ES-I3 (cell line): Measurements from ENCODE around the gene ACP6.

Source experiments
- H3K36me3 ChIP-seq: 2 replicates; pipeline ENCODE4 v1.6.1; 2013; ENCODE audit warnings: mild to moderate bottlenecking, low read length, control low read depth, moderate library complexity; ENCODE audit not compliant: insufficient read depth
- H3K4me1 ChIP-seq: 2 replicates; pipeline ENCODE4 v1.6.1; 2013; ENCODE audit warnings: mild to moderate bottlenecking, control low read depth, low read length; ENCODE audit not compliant: insufficient read depth
- H3K9ac ChIP-seq: 2 replicates; pipeline ENCODE4 v1.6.1; 2013; ENCODE audit warnings: low read depth, mild to moderate bottlenecking, low read length, moderate library complexity
- H3K9me3 ChIP-seq: 2 replicates; pipeline ENCODE4 v1.6.1; 2013; ENCODE audit warnings: mild to moderate bottlenecking, low read length, moderate library complexity; ENCODE audit not compliant: control insufficient read depth, insufficient read depth

The ACP6 gene

DNA sequence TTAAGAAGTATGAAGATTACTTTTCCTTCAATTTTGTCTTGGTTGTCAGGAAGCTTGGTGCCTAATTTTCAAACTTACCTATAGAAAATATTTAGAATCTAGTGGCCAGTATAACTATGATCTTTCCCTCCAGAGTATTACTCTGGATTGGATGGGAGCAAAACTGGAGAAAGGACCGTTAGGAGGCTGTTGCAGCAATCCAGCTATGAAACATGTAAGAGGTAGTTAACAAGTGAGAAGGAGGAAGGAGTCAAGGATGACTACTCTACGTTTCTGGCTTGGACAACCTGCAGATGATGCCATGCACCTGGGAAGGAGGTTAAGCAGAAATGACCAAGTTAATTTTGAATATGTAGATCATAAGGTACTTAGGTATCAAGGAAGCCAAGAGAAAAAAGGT lies 3.5 kb upstream of the ACP6 start:
- no peak overlapping the region for H3K9ac ChIP-seq

DNA sequence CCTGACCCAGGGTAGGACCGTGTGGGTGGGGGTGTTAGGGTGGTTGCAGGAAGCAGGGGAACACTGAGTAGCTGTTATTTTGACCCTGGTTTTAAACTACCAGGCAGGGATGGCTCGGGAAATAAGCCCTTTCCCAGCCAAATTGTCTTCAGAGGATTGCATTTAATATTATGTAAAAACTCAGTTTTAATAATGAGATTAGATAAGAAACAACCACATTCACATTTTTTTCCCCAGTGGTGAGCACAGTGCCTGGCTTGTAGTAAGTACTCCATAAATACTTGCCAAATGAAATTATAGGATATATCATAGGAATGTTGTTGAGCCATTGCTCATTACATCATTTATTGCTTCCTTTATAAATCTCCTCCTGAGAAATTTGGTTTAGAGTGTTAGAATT lies 3.1 kb upstream of the ACP6 start:
- H3K4me1 ChIP-seq: peaks cover 6% of the 10 kb centered on the region; the same call in 1 of the 2 replicates
- H3K36me3 ChIP-seq: no peaks in the 10 kb centered on the region
- no peak overlapping the region for H3K9ac ChIP-seq
- H3K9me3 ChIP-seq: peaks cover 2% of the 10 kb centered on the region

More for the DNA sequence above, 3.5 kb upstream of the ACP6 start:
- Histone ChIP-seq H3K9me3 (peaks cover 6% of the 10 kb centered on the region), H3K36me3 (no peaks in the 10 kb centered on the region), H3K4me1 (peaks cover 4% of the 10 kb centered on the region; the same call in 1 of the 2 replicates)

DNA sequence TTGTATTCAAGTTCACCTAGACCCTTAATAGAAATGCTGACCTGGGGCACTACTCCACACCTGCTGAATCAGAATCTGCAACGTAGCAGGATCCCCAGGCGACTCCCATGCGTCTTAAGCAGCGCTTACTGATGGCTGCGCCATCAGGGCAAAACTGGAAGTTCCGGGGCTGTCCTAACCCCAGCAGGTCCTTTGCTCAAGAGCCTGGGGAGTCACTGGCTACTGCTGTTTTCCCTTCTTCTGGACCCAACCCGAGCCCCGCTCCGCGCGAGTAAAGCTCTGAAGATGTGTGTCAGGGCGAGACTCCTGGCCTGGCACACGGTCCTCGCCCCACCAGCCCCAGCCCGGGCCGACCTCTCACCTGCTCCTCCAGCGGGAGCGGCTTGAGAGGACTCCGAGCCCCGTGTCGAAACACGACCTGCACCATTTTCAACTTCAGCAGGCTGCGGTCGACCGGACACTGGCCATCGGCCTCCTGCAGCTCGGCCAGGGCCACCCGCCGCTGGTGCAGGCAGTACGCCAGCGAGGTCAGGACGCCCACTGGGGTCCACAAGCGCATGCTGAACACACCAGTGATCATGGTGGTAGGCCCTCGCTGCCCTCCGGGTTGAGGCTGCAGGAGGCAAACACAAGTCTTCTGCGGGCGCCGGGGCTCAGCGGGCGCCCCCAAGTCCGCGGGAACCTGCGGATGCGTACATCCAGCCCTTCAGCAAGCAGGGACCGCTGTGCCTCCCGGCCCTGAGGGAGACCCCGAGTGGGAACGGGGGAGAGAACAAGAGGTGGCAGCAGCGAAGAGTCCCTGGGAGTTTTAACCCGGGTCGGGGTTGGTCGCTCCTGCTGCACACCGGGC lies 630 bp downstream of the ACP6 start:
- Histone ChIP-seq H3K9me3 (no peaks in the 10 kb centered on the region), H3K4me1 (peaks cover 10% of the 10 kb centered on the region; the same call in 1 of the 2 replicates), H3K9ac (peak overlapping the region; percentile 82), H3K36me3 (no peaks in the 10 kb centered on the region)

DNA sequence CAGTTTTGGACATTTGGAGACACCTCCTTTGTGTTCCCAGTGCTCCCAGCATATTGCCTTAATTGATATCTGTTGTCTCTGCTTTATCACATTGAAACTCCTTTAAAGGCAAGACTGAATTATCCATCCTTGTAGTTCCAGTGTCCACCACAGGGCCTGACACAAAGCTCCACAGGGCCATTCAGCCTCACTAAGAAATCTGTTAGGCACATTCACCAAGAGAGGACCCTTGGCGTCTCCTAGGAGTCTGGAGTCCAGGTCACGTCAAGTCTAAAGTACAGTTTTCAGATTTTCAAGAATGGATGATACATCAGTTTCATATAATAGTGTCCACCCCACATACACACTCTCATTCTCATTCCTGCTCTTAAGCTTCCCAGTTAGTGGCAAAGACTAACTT lies 4.8 kb downstream of the ACP6 start:
- H3K9ac ChIP-seq: no peak overlapping the region
- peaks cover 10% of the 10 kb centered on the region; the same call in 1 of the 2 replicates for H3K4me1 ChIP-seq
- no peaks in the 10 kb centered on the region for H3K36me3 ChIP-seq
- H3K9me3 ChIP-seq: no peaks in the 10 kb centered on the region

DNA sequence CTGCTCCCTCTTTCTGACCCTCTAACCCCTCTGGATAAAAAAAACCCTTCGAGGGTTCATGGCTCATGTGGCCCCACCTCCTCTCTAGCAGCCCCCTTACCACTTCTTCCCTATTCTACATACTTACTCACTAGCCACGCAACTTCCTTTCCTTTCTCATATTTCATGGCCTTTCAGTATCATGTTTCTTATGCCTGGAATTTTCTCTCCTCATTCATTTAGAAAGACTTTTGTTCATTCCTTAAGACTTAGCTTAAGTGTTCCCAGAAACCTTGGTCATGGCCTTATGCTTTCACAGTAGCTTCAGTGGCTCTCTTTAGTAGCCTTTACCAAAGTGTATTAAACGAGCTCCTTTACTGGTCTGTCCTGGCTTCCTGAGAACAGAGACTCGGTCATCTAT lies 6.1 kb downstream of the ACP6 start:
- H3K4me1 ChIP-seq: peaks cover 10% of the 10 kb centered on the region; the same call in 1 of the 2 replicates
- no peaks in the 10 kb centered on the region for H3K36me3 ChIP-seq
- no peaks in the 10 kb centered on the region for H3K9me3 ChIP-seq
- no peak overlapping the region for H3K9ac ChIP-seq

DNA sequence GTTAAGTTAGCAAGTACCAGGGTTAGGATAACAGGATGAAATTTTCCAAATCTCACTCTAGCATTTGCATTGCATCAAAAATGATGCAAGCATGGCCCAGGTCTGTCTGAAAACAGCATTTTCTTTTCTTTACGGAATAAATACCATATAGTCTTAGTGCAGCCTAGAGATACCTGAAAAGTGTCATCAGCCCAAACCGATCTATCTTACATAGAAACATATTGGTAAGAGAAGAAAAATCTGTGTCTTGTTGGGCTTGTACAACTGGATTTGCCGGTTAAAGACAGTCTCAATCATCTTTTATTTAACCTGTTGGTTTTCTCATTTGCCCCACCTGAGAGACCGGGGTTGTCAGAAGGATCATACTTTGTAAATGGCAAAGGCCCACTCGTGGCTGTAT lies 15.8 kb downstream of the ACP6 start:
- no peaks in the 10 kb centered on the region for H3K4me1 ChIP-seq
- no peak overlapping the region for H3K9ac ChIP-seq
- peaks cover 10% of the 10 kb centered on the region for H3K36me3 ChIP-seq

DNA sequence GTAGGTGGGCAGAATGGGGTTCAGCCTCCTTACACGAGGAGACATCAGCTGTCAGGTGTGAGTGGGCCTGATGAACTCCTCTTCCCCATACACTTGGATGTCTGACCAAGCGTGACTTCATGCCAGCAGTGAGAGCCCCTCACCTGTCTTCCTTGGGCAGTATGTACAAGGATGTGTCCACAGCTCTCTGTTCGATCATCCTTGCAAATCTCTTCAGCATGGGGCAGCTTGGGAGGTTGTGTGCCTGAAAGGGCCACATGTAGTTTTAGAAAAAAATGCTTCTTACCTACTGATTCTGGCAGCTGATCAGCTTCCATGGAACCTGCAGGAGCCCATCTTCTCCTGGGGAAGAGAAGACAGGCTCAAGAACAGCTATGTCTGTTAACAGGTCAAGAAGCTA lies 18.0 kb downstream of the ACP6 start:
- Histone ChIP-seq H3K9me3 (no peaks in the 10 kb centered on the region), H3K9ac (no peak overlapping the region), H3K4me1 (no peaks in the 10 kb centered on the region), H3K36me3 (peaks cover 14% of the 10 kb centered on the region)

More for the DNA sequence above, 15.8 kb downstream of the ACP6 start:
- H3K9me3 ChIP-seq: no peaks in the 10 kb centered on the region

DNA sequence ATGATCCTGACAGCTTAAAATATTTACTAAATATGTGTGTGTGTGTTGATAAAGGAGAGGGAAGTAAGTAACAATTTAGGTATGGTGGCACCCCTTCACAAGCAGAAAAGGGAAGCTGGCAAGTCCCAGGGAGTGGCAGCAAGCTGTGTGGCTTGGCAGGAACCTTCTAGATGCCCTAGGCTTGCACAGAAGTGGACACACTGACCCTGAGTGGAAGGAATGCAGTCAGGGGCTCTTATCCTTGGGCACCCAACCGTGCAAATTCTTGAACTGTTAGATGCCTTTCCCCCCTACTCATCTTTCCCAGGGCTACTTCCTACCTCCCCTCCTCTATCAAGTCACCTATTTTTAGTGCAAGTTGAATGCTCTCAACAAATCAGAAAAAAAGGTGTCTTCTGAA lies 18.9 kb downstream of the ACP6 start:
- peaks cover 14% of the 10 kb centered on the region for H3K36me3 ChIP-seq
- no peak overlapping the region for H3K9ac ChIP-seq
- H3K4me1 ChIP-seq: no peaks in the 10 kb centered on the region
- no peaks in the 10 kb centered on the region for H3K9me3 ChIP-seq

DNA sequence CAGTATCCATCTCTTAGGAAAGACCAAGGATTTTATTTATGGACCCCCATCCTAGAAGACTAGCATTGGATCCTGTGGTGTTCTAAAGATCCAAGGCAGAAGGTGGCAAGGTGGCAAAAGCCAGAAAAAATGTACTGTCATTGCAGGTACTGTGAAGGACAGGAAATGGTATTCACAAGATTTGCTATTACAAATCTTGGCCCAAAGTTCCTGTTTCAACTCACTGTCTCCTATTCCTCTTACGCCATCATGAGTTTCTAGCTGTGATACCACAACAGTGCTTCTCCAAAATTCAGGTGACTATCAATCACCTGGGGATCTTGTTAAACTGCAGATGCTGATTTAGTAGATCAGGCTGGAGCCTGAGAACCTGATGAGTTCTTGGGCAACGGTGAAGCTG lies 21.4 kb downstream of the ACP6 start:
- Histone ChIP-seq H3K36me3 (peaks cover 6% of the 10 kb centered on the region; the same call in 1 of the 2 replicates), H3K9me3 (no peaks in the 10 kb centered on the region), H3K4me1 (no peaks in the 10 kb centered on the region), H3K9ac (no peak overlapping the region)

DNA sequence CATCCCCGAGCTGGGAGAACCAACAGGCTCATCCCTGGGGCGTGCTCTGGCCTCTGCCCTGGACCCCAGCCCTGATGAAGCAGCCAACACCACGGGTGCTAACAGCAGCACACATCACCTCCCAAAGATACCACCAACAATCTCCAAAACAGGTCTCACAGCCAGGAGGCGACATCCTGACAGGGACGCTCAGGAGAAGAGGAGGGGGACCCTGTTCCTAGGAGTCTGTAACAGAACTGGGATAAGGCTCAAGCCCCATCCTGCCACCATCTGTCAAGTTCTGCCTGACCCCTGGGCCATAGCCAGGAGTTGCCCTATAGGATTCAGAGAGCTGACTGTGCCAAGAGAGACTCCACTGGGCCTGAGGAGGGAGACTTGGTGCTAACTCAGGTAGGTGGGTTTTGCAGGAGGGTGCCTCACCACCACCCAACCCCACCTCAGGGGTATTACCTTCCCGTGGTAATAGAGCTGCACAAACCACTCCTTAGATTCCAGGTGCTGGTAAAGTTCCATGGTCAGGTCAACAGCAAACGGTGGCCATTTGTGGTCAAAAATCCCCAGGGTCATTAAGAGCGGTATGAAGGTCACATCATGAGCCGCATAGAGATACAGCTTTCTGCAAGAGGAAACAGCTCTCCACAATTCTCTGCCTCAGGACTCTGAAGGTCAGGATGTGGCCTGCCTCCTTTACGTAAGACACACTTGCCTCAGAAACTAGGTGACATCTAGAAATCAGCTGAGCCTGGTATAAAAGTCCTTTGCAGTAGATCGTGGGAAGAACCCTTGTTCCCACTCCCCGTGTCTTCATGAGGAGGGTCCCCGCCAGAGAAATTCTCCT lies 22.3 kb downstream of the ACP6 start:
- Histone ChIP-seq H3K36me3 (peaks cover 4% of the 10 kb centered on the region; the same call in 1 of the 2 replicates), H3K9ac (no peak overlapping the region), H3K9me3 (no peaks in the 10 kb centered on the region), H3K4me1 (no peaks in the 10 kb centered on the region)

DNA sequence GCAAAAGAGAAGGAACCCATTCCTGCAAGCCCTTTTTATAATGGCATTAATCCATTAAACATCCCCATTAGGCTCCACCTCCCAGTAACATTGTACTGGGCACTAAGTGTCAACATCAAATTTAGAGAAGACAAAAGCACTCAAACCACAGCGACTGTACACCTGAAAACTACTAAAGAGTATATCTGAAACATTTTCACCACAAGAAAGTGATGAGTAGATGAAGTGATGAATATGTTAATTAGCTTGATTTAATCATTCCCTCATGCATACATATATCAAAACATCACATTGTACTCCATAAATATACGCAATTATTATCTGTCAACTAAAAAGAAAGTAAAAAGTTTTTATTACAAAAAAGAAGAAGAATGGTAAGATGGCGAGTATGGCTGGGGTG lies 26.4 kb downstream of the ACP6 start:
- Histone ChIP-seq H3K9ac (no peak overlapping the region), H3K4me1 (peaks cover 9% of the 10 kb centered on the region; the same call in 1 of the 2 replicates), H3K9me3 (no peaks in the 10 kb centered on the region; the same call in 1 of the 2 replicates), H3K36me3 (peaks cover under 1% of the 10 kb centered on the region; the same call in 1 of the 2 replicates)

DNA sequence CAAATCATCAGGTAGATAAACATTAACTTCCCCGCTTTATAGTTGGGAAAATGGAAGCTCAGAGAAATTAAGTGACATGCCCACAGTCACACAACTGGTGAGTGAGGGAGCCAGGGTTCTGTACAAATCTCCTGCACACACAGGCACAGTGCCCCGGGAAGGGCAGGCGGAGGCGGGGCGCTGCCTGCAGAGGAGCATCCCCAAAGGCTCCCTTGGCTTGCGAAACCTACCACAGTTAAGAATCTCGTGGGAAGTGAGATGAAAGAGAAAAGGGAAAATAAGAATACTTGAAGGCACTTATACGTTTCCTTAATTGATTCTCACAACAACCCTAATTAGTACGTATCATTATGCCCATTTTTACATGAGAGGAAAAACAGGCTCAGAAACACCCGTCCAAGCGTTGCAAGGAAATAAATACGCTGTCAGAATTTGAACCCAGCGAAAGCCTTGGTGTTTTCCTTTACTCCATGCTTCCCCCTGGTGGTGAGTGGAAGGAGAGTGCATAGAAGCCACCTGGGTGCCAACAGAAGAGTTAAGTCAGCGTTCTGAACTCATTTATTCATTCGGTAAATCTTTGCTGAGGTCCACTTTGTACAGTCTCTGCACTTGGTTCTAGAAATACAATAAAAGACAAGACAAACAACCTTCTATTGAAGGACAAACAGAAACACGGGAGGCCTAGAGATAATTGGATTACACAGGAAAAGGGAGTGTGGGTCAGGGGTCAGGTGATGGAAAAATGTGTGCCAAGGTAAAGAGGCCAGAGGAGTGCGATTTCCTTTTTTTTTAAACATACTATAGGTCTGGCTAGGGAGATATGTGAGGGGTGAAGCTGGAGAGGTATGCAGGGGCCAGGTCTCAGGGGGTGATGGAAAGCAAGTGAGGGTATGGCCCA lies 28.4 kb downstream of the ACP6 start:
- H3K36me3 ChIP-seq: no peaks in the 10 kb centered on the region

DNA sequence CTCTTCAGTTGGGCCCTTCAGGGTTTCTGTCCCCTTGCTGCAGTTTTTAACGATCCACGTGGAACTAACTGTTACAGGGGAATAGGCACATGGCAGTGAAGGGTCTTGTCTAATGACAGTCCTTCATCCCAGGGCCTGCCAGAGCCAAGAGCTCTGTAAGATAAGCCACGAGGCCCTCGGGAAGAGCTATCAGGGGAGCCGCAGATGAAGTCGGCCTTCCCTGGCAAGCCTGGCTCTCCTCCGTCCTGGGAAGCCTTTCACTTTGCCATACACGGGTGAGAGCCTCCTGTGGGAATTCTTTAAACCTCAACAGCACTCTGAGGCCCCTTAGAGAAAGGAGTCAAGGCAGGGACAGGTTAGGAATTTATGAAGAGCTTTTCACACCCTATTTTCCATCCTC lies 29.0 kb downstream of the ACP6 start:
- H3K4me1 ChIP-seq: peaks cover 9% of the 10 kb centered on the region; the same call in 1 of the 2 replicates
- H3K9me3 ChIP-seq: no peaks in the 10 kb centered on the region; the same call in 1 of the 2 replicates
- no peak overlapping the region; the same call in 1 of the 2 replicates for H3K9ac ChIP-seq
- H3K36me3 ChIP-seq: no peaks in the 10 kb centered on the region

More for the DNA sequence above, 28.4 kb downstream of the ACP6 start:
- H3K9ac ChIP-seq: no peak overlapping the region
- peaks cover 9% of the 10 kb centered on the region; the same call in 1 of the 2 replicates for H3K4me1 ChIP-seq
- H3K9me3 ChIP-seq: no peaks in the 10 kb centered on the region; the same call in 1 of the 2 replicates
